Uterus (tissue), 4 donors: Measurements from ENCODE around the gene PHB1. TPM values are rescaled to one million over a fixed set of nuclear protein-coding genes. Genes with fewer than 3 reads are reported as not detected.

Experiments used
- DNase-seq, 2 donors: peaks; one replicate each; pipeline ENCODE4 v3.0.0-alpha.2; 2019 to 2020
- H3K27ac ChIP-seq, 2 donors: fragments of 200-600 bp; sonication (generic); 1 replicate in 1 of 2; 2 replicates in 1 of 2; pipeline ENCODE4 v1.5.1; 2016 to 2018
- H3K27me3 ChIP-seq, 2 donors: fragments of 200-600 bp; sonication (generic); one replicate each; pipeline ENCODE4 v1.5.1; 2018 to 2019; ENCODE audit warnings: control low read depth in 1 of 2
- H3K36me3 ChIP-seq, 2 donors: fragments of 200-600 bp; sonication (generic); one replicate each; pipeline ENCODE4 v1.5.1; 2019; ENCODE audit warnings: control low read depth in 1 of 2
- H3K4me1 ChIP-seq, 2 donors: fragments of 200-600 bp; sonication (generic); one replicate each; pipeline ENCODE4 v1.5.1; 2018 to 2019; ENCODE audit warnings: control low read depth in 1 of 2
- H3K4me3 ChIP-seq, 2 donors: fragments of 200-600 bp; sonication (generic); 1 replicate in 1 of 2; 2 replicates in 1 of 2; pipeline ENCODE4 v1.5.1; 2018 to 2019; ENCODE audit warnings: mild to moderate bottlenecking in 1 of 2
- H3K9me3 ChIP-seq, 2 donors: fragments of 200-600 bp; sonication (generic); one replicate each; pipeline ENCODE4 v1.5.1; 2019; ENCODE audit warnings: control low read depth in 1 of 2
- CTCF ChIP-seq, 4 experiments: fragments of 200-600 bp in 2 of 4; fragments of 450-650 bp in 2 of 4; sonication (generic) in 2 of 4; IDR thresholded peaks; one replicate each; pipeline ENCODE4 v1.5.1; 2016 to 2019; ENCODE audit warnings: antibody characterized with exemption in 4 of 4, mild to moderate bottlenecking in 2 of 4, moderate library complexity in 1 of 4
- POLR2A ChIP-seq, 2 donors: fragments of 450-650 bp; IDR thresholded peaks; one replicate each; pipeline ENCODE4 v1.6.1; 2016; ENCODE audit warnings: antibody characterized with exemption in 2 of 2, mild to moderate bottlenecking in 1 of 2, moderate library complexity in 1 of 2
- intact Hi-C: fragments of 100-400 bp; cut with DNase I; formaldehyde crosslinking; loops from one replicate; pipeline ENCODE4 v1.15.1; 2023; ENCODE audit warnings: low total_unique reads
- total RNA-seq, 4 donors: library from RNA; depleted of rRNA in 3 of 4; stranded (reverse); fragments of >200 nt in 3 of 4; gene quantifications; one replicate each; pipeline versions ENCODE4 v1.1.0 to v1.2.4, GENCODE V29; 2014 to 2023
- donor health status: DM: yes; HTN: yes; CAD: no.

Gene PHB1
- total RNA-seq, 4 donors from 2014 or later: 63.5 to 98.4 (median 79.6) TPM

DNA sequence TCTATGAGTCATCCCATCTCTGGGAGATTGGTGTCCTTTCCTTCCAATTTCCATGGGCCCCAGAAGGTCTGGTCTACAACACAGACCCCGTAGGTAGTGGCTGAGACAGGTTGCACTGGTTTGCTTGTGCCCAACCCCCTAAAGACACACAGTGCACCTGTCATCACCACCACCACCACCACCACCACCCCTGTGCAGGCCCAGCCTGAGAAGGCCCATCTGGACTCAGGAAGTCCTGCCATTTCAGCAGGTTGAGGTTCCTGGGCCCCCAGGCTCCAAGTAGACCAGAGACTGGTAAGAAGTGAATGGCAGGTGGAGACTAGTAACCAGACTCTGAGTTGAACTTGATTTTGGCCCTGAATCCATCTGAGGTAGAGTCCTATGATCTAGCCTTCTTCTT lies 25.9 kb upstream of the PHB1 start:
- H3K27me3 ChIP-seq: peaks cover 0 to 9% of the 10 kb centered on the region in 2 donors
- H3K36me3 ChIP-seq: no peaks in the 10 kb centered on the region
- DNase-seq: no peak
- no peaks in the 10 kb centered on the region for H3K4me1 ChIP-seq
- H3K9me3 ChIP-seq: no peaks in the 10 kb centered on the region
- H3K4me3 ChIP-seq: no peak overlapping the region
- H3K27ac ChIP-seq: no peak overlapping the region
- intact Hi-C loops: no loop called here
- TF ChIP-seq POLR2A (IDR thresholded peaks at IDR 0.05): no peak
- no peak for TF ChIP-seq CTCF (IDR thresholded peaks at IDR 0.05)

GRCh38 chr17:49439673-49440571 lies 25.2 kb upstream of the PHB1 start:
- TF ChIP-seq POLR2A (IDR thresholded peaks at IDR 0.05) (no peak), CTCF (IDR thresholded peaks at IDR 0.05) (no peak)
- intact Hi-C loops: no loop called here
- no peak overlapping the region for H3K27ac ChIP-seq
- DNase-seq: no peak
- no peaks in the 10 kb centered on the region for H3K36me3 ChIP-seq
- H3K4me1 ChIP-seq: no peaks in the 10 kb centered on the region
- H3K4me3 ChIP-seq: no peak overlapping the region
- H3K9me3 ChIP-seq: no peaks in the 10 kb centered on the region
- peaks cover 0 to 9% of the 10 kb centered on the region in 2 donors for H3K27me3 ChIP-seq

DNA sequence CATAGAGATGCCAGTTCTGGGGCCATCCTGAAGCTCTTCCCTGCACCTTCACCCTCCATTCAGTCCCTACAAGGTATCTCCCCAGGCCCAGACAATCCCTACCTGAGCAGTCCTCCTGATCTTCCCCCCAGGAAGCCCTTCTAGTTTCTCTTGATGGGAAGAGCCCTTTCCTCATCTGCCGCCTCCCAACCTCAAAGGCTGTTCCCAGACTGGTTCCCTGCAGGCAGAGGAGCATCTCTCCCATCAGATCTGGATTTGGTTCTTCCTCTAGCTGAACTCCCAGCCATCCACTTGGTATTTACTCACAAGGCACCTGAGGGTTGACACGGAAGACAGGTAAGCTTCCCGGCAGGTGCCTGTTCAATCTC lies 24.6 kb upstream of the PHB1 start:
- no peak for DNase-seq
- no peaks in the 10 kb centered on the region for H3K4me1 ChIP-seq
- TF ChIP-seq POLR2A (IDR thresholded peaks at IDR 0.05) (no peak), CTCF (IDR thresholded peaks at IDR 0.05) (no peak)
- no peak overlapping the region for H3K27ac ChIP-seq
- H3K27me3 ChIP-seq: peaks cover 0 to 9% of the 10 kb centered on the region in 2 donors
- no peak overlapping the region for H3K4me3 ChIP-seq
- intact Hi-C loops: no loop called here
- H3K9me3 ChIP-seq: no peaks in the 10 kb centered on the region
- H3K36me3 ChIP-seq: no peaks in the 10 kb centered on the region

DNA sequence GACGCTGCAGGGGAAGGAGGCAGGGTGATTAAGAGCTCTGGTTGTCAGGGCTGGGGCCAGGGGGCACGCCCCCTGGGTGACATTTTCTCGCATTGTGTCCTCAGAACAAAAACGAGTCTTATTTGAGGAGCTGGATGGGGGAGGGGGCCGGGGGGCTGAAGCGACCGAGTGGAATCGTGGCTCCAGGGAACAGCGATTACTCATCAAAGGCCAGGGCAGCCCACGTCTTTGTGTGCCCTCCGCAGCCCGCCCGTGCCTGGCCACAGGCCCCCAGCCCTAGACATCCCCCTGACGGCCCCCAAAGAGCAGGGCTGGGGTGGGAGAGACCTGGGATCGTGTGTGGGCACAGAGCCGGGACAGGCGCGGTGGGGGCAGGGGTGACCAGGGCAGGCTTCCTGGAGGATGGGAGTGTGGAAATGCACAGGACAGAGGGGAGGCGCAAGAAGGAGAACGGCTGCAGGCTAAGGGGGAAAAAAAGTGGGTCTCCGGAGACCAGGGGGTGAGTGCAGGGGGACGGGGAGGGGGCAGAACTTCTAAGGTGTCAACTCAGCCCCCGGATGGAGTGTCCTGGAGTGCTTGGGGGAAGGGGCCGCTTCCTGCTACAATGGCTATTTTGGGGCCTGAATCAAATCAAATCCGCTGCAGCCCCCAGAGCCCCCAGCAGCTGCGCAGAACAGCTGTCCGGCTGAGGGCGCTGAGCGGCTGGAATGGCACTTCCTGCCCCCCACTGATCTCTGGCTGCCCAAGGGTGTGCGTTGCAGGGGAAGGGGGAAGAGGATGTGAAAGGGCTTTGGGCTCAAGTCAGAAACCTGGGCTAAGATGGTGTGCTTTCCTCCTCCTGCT lies 24.0 kb upstream of the PHB1 start:
- Histone ChIP-seq H3K27ac (no peak overlapping the region), H3K4me1 (no peaks in the 10 kb centered on the region), H3K9me3 (no peaks in the 10 kb centered on the region), H3K27me3 (peaks cover 0 to 9% of the 10 kb centered on the region in 2 donors), H3K4me3 (no peak overlapping the region), H3K36me3 (no peaks in the 10 kb centered on the region)
- no peak for TF ChIP-seq CTCF (IDR thresholded peaks at IDR 0.05)
- no peak for TF ChIP-seq POLR2A (IDR thresholded peaks at IDR 0.05)
- intact Hi-C loops: no loop called here
- no peak for DNase-seq
